Measurements from ENCODE around the gene PLD5. TPM values are rescaled to one million over a fixed set of nuclear protein-coding genes. Genes with fewer than 3 reads are reported as not detected.
"Not testable (repeated sequence)": the region's sequence is repeated elsewhere in the genome, so short reads cannot be mapped to it uniquely, and the experiment has no call there.

The PLD5 gene
- total and polyA plus RNA-seq, 2 donors (not counting 3 experiments of a cell fraction or from before 2014, with no cell fraction given): not detected

DNA sequence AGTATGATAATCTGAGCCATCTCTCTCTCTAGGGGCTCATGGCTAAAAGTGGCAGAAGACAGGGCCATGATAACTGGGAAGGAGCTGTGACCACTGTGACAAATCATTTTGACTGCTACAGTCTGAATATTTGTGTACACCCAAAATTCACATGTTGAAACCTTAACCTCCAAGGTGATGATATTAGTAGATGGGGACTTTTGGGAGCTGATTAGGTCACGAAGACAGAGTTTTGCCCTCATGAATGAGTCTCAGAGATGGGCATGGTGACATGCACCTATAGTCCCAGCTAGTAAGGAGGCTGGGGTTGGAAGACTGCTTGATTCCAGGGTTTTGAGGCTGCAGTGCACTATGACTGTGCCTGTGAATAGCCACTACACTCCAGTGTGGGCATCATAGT is 174.9 kb downstream of the PLD5 start:
- CTCF ChIA-PET: no interaction called here
- Histone ChIP-seq H3K79me2 (ENCODE audit: control insufficient read depth, insufficient read depth, low read length) (no peaks in the 10 kb centered on the region), H3K9me1 (replicated peaks; ENCODE audit: control insufficient read depth, extremely low read depth, insufficient read depth, low read length) (no peaks in the 10 kb centered on the region), H4K20me1 (replicated peaks; ENCODE audit: control insufficient read depth, extremely low read depth, insufficient read depth, low read length) (no peaks in the 10 kb centered on the region), H3K27ac (ENCODE audit: insufficient read depth, low read depth, low read length) (no peak overlapping the region), H3K4me2 (ENCODE audit: insufficient read depth, low read length) (no peak overlapping the region), H3K36me3 (ENCODE audit: control insufficient read depth in 2 of 2, extremely low read depth in 1 of 2, insufficient read depth in 2 of 2, low read length in 2 of 2) (no peaks in the 10 kb centered on the region), H3K9ac (replicated peaks; ENCODE audit: extremely low read depth, insufficient read depth, low read length) (no peak overlapping the region), H3K27me3 (ENCODE audit: control insufficient read depth in 2 of 2, insufficient read depth in 2 of 2, low read length in 2 of 2) (no peaks in the 10 kb centered on the region), H3K9me3 (replicated peaks; ENCODE audit: control insufficient read depth, insufficient read depth, low read length) (no peaks in the 10 kb centered on the region), H2AFZ (ENCODE audit: low read depth, low read length) (no peak overlapping the region), H3K4me1 (ENCODE audit: control insufficient read depth, extremely low read depth, insufficient read depth, low read length) (no peaks in the 10 kb centered on the region), H3K4me3 (replicated peaks in 1 of 3; ENCODE audit: insufficient read depth in 1 of 3, low read depth in 1 of 3, low read length in 3 of 3) (no peak overlapping the region)
- no peak for DNase-seq (ENCODE audit: low read depth, low spot score)
- dilution Hi-C loops (cut with MboI; ENCODE audit: extremely low pct_ligation_motif_present, low sequenced_read_pairs) (no loop called here), intact Hi-C loops (cut with micrococcal nuclease) (no loop called here)
- BruUV-seq (replicated peaks): no TSS peak
- FAIRE-seq: no peak
- TF ChIP-seq, protein P1, sequence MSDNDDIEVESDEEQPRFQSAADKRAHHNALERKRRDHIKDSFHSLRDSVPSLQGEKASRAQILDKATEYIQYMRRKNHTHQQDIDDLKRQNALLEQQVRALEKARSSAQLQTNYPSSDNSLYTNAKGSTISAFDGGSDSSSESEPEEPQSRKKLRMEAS (IDR thresholded peaks at IDR 0.05; ENCODE audit: insufficient read depth, insufficient read length): no peak
- TF ChIP-seq JUN (IDR thresholded peaks at IDR 0.05; ENCODE audit: borderline replicate concordance, insufficient read depth, insufficient read length, low read depth) (no peak), FOS (IDR thresholded peaks at IDR 0.05; ENCODE audit: borderline replicate concordance, insufficient read depth, low read length) (no peak), POLR2A (IDR thresholded peaks at IDR 0.05; ENCODE audit: low read depth, low read length) (no peak), POLR2AphosphoS5 (IDR thresholded peaks at IDR 0.05; ENCODE audit: insufficient read depth, low read depth, low read length) (no peak)
- POLR2A ChIA-PET: no interaction called here

DNA sequence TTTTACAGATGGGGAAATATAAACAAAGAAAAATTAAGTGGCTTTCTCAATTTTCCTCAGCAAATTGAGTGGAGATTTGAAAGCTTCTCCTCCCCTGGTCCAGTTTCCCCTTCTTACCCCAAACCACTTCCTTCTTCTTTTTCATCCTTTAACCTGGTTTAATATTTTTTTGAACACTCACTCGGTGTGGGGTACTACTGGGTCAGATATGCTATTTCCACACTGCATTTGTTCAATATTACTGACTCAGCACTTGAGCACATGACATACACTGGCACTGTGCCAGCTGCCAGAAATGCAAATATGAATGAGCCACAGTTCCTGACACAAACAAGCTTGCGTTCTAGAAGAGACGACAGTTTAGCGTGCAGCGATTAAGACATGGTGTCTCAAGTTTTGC is 193.6 kb downstream of the PLD5 start:
- CTCF ChIA-PET; H3K4me2 ChIP-seq (ENCODE audit: insufficient read depth, low read length); H3K36me3 ChIP-seq (ENCODE audit: control insufficient read depth in 2 of 2, extremely low read depth in 1 of 2, insufficient read depth in 2 of 2, low read length in 2 of 2); H3K9ac ChIP-seq (replicated peaks; ENCODE audit: extremely low read depth, insufficient read depth, low read length); dilution Hi-C loops (cut with MboI; ENCODE audit: extremely low pct_ligation_motif_present, low sequenced_read_pairs); H2AFZ ChIP-seq (ENCODE audit: low read depth, low read length); intact Hi-C loops (cut with micrococcal nuclease); POLR2A ChIA-PET; FAIRE-seq; H3K27ac ChIP-seq (ENCODE audit: insufficient read depth, low read depth, low read length); H3K9me3 ChIP-seq (replicated peaks; ENCODE audit: control insufficient read depth, insufficient read depth, low read length); DNase-seq (ENCODE audit: low read depth, low spot score); H3K79me2 ChIP-seq (ENCODE audit: control insufficient read depth, insufficient read depth, low read length); H3K27me3 ChIP-seq (ENCODE audit: control insufficient read depth in 2 of 2, insufficient read depth in 2 of 2, low read length in 2 of 2); H4K20me1 ChIP-seq (replicated peaks; ENCODE audit: control insufficient read depth, extremely low read depth, insufficient read depth, low read length); BruUV-seq (replicated peaks); H3K4me3 ChIP-seq (replicated peaks in 1 of 3; ENCODE audit: insufficient read depth in 1 of 3, low read depth in 1 of 3, low read length in 3 of 3); H3K9me1 ChIP-seq (replicated peaks; ENCODE audit: control insufficient read depth, extremely low read depth, insufficient read depth, low read length); H3K4me1 ChIP-seq (ENCODE audit: control insufficient read depth, extremely low read depth, insufficient read depth, low read length): not testable (repeated sequence)

DNA sequence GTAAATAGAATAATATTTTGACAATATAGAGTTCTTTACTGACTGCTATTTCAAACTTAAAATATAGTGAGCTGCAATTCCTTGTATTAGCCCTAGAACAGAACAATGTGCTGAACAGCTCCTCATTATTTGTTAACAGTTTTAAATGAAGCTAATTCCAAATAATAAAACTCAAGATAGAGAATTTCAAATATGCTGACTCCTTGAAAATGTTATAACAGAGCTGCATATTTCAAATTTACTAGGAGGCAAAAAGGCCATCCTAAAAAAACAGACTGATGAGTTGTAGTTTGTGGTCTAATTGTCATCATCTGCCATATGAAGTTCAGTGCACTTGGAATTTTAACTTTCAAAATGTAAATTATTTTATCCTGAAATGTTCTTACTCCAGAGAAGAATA is 197.1 kb downstream of the PLD5 start:
- H2AFZ ChIP-seq (ENCODE audit: low read depth, low read length); dilution Hi-C loops (cut with MboI; ENCODE audit: extremely low pct_ligation_motif_present, low sequenced_read_pairs); CTCF ChIA-PET; POLR2A ChIA-PET; H3K4me1 ChIP-seq (ENCODE audit: control insufficient read depth, extremely low read depth, insufficient read depth, low read length); H3K4me2 ChIP-seq (ENCODE audit: insufficient read depth, low read length); H4K20me1 ChIP-seq (replicated peaks; ENCODE audit: control insufficient read depth, extremely low read depth, insufficient read depth, low read length); FAIRE-seq; H3K27ac ChIP-seq (ENCODE audit: insufficient read depth, low read depth, low read length); DNase-seq (ENCODE audit: low read depth, low spot score); intact Hi-C loops (cut with micrococcal nuclease); H3K79me2 ChIP-seq (ENCODE audit: control insufficient read depth, insufficient read depth, low read length); H3K9ac ChIP-seq (replicated peaks; ENCODE audit: extremely low read depth, insufficient read depth, low read length); BruUV-seq (replicated peaks); H3K4me3 ChIP-seq (replicated peaks in 1 of 3; ENCODE audit: insufficient read depth in 1 of 3, low read depth in 1 of 3, low read length in 3 of 3); H3K9me1 ChIP-seq (replicated peaks; ENCODE audit: control insufficient read depth, extremely low read depth, insufficient read depth, low read length); H3K36me3 ChIP-seq (ENCODE audit: control insufficient read depth in 2 of 2, extremely low read depth in 1 of 2, insufficient read depth in 2 of 2, low read length in 2 of 2); H3K27me3 ChIP-seq (ENCODE audit: control insufficient read depth in 2 of 2, insufficient read depth in 2 of 2, low read length in 2 of 2); H3K9me3 ChIP-seq (replicated peaks; ENCODE audit: control insufficient read depth, insufficient read depth, low read length): not testable (repeated sequence)

DNA sequence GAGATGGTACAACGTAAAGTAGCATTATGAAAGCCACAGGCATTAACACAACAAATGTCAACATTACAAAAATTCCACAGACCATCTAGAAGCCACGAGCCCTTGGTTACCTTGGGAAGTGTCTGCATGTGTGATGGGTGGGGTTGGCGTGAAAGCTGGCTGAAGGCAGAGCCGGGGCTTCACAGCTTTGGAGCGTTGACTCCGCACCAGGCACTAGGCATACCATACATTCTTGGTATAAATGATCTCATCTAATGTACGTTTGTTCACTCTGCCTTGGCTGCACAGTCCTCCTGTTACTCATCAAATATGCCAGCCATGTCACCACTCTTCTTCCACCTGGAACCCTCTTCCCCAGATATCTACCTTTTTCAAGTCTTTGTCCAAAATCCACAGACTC is 202.5 kb downstream of the PLD5 start:
- CTCF ChIA-PET; intact Hi-C loops (cut with micrococcal nuclease); H3K4me1 ChIP-seq (ENCODE audit: control insufficient read depth, extremely low read depth, insufficient read depth, low read length); FAIRE-seq; H3K9me1 ChIP-seq (replicated peaks; ENCODE audit: control insufficient read depth, extremely low read depth, insufficient read depth, low read length); H3K27me3 ChIP-seq (ENCODE audit: control insufficient read depth in 2 of 2, insufficient read depth in 2 of 2, low read length in 2 of 2); H3K4me3 ChIP-seq (replicated peaks in 1 of 3; ENCODE audit: insufficient read depth in 1 of 3, low read depth in 1 of 3, low read length in 3 of 3); H3K36me3 ChIP-seq (ENCODE audit: control insufficient read depth in 2 of 2, extremely low read depth in 1 of 2, insufficient read depth in 2 of 2, low read length in 2 of 2); dilution Hi-C loops (cut with MboI; ENCODE audit: extremely low pct_ligation_motif_present, low sequenced_read_pairs); H2AFZ ChIP-seq (ENCODE audit: low read depth, low read length); H3K9me3 ChIP-seq (replicated peaks; ENCODE audit: control insufficient read depth, insufficient read depth, low read length); DNase-seq (ENCODE audit: low read depth, low spot score); H3K27ac ChIP-seq (ENCODE audit: insufficient read depth, low read depth, low read length); H3K79me2 ChIP-seq (ENCODE audit: control insufficient read depth, insufficient read depth, low read length); H3K4me2 ChIP-seq (ENCODE audit: insufficient read depth, low read length); H3K9ac ChIP-seq (replicated peaks; ENCODE audit: extremely low read depth, insufficient read depth, low read length); H4K20me1 ChIP-seq (replicated peaks; ENCODE audit: control insufficient read depth, extremely low read depth, insufficient read depth, low read length); BruUV-seq (replicated peaks); POLR2A ChIA-PET: not testable (repeated sequence)

All from endothelial cell of umbilical vein (primary cell).